Stimulated activated CD4-positive, alpha-beta T cell treated with anti-CD3 and anti-CD28 coated beads, Interleukin-2, amount 100 ng/mL, for 24 hours (primary cell): ENCODE results near the gene DHRS3.
"Not testable (repeated sequence)": the region's sequence is repeated elsewhere in the genome, so short reads cannot be mapped to it uniquely, and the experiment has no call there.

ENCODE experiments used
- DNase-seq, 2 donors: peaks; one replicate each; pipeline ENCODE4 v3.0.0-alpha.2; 2020

Gene DHRS3

GRCh38 chr1:12573015-12573825 is 44.8 kb downstream of the DHRS3 start:
- DNase-seq: no peak

DNA sequence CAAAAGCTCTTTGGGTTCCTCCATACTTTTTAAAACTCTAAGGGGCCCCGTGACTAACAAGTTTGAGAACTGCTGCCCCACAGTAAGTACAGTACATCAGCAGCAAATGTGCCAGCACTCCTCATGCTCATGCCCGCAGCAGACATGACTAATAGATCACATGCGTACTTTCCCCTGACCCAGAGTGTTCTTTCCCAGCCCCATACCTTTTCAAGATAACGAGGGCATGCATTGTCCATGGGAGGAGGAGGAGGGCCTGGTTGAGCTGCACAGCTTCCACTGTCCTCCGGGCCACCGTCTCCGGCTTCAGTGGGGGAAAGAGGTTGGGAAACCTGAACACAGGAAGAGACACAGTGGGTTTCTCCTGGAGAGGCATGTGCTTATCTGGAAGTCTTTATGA is 45.5 kb downstream of the DHRS3 start:
- no peak for DNase-seq

DNA sequence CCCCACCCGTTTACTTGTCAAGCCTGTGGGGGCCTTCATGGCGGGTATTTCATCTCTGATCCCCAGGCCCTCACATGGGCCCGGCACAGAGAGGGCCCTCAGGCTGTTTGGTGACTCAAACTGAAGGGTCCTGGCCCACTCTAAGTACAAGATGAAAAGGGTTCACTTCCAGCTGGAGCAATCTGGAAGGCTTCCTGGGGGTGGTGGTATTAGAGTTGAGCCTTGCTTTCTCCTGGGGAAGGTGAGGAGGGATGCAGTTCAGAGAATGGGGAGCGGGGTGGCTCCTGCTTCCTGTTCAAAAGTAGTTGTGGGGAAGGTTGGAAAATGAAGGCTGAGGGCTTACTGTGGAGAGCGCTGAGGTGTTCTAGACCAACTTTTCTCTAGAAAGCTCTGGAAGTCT is 47.7 kb downstream of the DHRS3 start:
- no peak for DNase-seq

DNA sequence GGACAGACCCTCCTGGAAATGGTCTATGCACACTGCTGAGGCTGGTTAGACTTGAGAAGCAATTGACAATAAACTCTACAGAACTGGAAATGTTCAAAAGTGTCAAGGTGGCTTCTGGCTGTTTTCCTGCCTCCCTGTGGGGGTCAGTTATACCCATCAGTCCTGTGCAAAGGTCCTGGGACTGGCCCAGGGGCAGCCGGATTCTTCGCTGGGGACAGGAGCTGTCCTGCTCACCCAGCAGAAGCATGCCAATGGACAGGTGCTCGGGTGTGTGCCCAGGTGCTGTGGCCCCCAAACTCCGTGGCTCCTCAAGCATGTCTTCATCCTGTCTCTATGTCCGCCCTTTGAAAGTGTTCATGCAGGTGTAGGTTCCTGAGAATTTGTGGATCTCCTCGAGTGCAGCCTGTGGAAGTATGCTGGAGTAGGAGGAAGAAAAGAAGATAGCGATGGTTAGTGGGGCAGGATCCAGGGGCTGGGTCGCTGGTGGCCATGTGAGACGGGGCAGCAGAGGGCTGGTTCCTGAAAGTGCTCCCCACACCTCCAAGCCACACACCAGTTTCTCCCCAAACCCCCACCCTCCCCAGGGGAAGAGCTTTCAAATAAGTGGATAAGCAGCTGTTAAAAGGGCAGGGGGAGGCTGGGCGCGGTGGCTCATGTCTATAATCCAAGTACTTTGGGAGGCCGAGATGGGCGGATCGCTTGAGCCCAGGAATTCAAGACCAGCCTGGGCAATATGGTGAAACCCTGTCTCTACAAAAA is 49.8 kb downstream of the DHRS3 start:
- DNase-seq: no peak

DNA sequence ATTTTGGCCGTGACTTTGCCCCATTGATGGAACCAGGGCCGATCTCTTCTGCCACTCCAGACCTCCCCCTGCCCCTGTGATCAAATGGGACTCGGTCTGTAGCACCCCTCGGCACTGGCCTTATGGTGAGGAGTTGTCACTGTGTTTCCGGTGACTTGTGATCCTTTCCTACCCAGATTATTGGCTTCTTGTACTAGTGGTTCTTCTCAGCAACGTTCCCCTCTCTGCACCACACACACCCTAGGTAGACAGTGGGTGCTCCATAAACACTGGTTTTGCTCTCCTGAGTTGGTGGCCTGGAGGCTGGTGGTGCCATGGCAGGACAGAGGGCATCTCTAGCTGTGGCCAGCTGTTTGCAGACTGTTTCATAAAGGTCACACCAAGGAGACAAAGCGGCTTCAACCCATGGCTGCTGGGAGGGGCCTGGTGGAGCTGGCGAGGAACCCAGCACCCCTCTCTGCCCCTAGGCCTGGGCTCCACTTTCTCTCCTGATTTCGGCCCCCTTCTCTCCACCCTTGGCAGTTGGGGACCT is 50.7 kb downstream of the DHRS3 start:
- no peak for DNase-seq

GRCh38 chr1:12566484-12567287 is 51.3 kb downstream of the DHRS3 start:
- no peak for DNase-seq

DNA sequence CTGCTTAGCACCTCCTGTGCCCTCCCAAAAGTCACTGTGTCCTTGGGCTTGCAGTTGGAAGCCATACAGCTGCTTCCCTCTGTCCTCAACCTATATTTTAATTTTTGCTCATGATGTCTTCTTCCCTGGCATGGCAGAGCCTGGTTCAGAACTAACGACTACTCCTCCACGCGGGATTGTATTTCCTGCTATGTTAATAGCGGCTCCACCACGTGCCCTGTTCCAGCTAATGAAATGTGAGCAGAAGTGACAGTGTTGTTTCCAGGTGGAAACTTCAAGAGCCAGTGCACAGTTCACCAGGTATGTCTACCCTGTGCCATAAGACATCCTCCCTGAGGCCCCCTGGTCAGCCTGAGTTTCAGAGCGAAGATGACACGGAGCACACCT is 52.1 kb downstream of the DHRS3 start:
- no peak for DNase-seq

GRCh38 chr1:12565094-12565965 is 52.7 kb downstream of the DHRS3 start:
- DNase-seq: no peak

- not testable (repeated sequence) for DNase-seq
Observed at GRCh38 chr1:12564251-12564650, 53.8 kb downstream of the DHRS3 start.

GRCh38 chr1:12562955-12563576 is 54.9 kb downstream of the DHRS3 start:
- no peak for DNase-seq

DNA sequence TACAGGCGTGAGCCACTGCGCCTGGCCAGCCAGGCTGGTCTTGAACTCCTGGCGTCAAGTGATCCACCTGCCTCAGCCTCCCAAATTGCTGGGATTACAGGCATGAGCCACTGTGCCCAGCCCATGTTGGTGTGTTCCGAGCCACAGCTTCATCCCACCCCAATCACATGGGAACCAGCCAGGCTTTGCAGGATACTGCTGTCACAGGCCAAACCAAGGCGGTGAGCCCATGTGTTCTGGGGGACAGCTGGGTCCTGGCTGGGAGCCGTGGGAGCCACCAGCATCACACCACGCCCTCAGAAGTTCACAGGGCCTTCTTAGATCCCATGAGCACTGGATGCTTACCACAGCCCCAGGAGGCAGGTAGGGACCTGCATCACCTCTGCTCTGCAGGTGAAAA is 56.9 kb downstream of the DHRS3 start:
- no peak for DNase-seq

- DNase-seq: no peak
Observed at GRCh38 chr1:12556957-12557935, 60.8 kb downstream of the DHRS3 start.

GRCh38 chr1:12556368-12556930 is 61.6 kb downstream of the DHRS3 start:
- no peak for DNase-seq

GRCh38 chr1:12555411-12556367 is 62.3 kb downstream of the DHRS3 start:
- DNase-seq: no peak

GRCh38 chr1:12554521-12555305 is 63.3 kb downstream of the DHRS3 start:
- no peak for DNase-seq

DNA sequence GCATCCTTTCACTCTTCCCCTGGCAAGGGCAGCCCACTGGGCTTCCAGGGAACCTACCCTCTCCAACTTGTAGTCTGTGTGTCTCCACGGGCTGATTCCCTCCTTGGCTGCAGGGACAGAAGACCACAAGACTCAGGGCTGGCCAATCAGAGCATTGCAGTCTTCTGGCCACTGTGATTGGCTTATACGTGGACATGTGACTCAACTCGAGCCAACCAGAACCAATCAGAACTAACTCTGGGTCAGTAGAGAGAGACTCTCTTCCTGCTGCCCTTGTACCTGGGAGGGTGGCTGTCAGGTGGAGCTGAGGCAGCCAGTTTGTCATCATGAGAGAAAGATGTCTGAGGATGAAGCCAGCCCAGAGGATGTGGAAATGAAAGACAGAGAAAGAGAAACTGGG is 64.0 kb downstream of the DHRS3 start:
- no peak for DNase-seq

DNA sequence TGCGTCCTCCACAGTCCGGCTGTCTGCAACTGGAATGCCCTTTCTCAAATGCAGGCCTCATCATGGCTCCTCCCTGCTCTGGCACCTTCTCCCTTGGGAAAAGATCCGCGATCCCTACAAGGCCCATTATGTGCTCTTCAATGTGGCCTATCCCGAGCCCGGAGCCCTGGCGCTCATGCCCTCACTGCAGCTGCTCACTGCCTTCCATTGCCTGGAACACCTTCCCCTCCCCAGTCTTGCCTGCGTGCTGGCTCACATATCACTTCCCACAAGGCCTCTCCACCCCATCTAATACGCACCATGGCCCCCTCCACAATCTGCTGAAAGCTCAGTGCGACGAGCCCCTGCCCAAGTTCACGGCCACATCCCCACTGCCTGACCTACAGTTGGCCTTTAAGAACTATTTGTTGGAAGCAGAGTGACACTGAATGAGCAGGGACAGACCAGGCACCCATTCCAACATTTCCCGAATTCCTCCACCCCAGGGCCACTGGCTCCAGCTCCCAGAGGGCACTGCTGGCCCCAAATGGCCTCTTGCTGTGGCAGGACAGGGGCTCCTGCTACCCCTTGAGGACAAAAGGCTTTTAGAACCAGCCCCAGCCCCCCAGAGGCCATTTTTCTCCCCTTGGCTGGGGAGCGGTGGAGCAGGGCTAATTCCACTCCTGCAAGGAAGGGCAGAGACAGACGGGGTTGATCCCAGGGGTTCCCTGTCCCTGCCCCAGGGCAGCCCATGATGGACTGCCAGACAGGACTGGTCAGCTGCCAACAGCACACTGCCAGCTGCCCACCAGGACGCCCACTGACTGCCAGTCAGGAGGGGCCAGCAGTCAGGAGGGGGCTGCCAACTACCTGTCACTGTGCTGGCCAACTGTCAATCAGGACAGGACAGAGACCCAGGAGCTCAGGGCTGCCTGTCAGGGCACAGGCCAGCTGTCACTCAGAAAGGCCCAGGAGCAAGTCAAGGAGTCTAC is 64.8 kb downstream of the DHRS3 start:
- DNase-seq: no peak
